ENCODE results near the gene CLDN11.

- TF ChIP-seq JUND (IDR thresholded peaks at IDR 0.05) (no peak), USF2 (IDR thresholded peaks at IDR 0.05; ENCODE audit: borderline replicate concordance, low read depth, low read length) (no peak), CTCF (IDR thresholded peaks at IDR 0.05) (no peak), MAX (IDR thresholded peaks at IDR 0.05; ENCODE audit: low read depth) (no peak), EP300 (IDR thresholded peaks at IDR 0.05; ENCODE audit: borderline replicate concordance in 1 of 2, low read depth in 1 of 2, low read length in 1 of 2) (no peak), CHD2 (IDR thresholded peaks at IDR 0.05; ENCODE audit: low read length, partially characterized antibody) (no peak), RCOR1 (IDR thresholded peaks at IDR 0.05; ENCODE audit: low read length) (no peak), FOXJ3 (CRISPR knock-in tag; IDR thresholded peaks at IDR 0.05) (no peak), TAF1 (IDR thresholded peaks at IDR 0.05; ENCODE audit: borderline replicate concordance, low read depth, low read length) (no peak), FOSL2 (IDR thresholded peaks at IDR 0.05; ENCODE audit: borderline replicate concordance, low read depth) (no peak), ZBTB33 (IDR thresholded peaks at IDR 0.05; ENCODE audit: borderline replicate concordance, low read depth) (no peak)
Measured at GRCh38 chr3:170454509-170454908, 35.8 kb downstream of the CLDN11 start.

All from SK-N-SH (cell line).